GM23338 (cell line): ENCODE measurements around the gene PDS5A. TPM values are rescaled to one million over a fixed set of nuclear protein-coding genes. Genes with fewer than 3 reads are reported as not detected.
"Not testable (repeated sequence)": the region's sequence is repeated elsewhere in the genome, so short reads cannot be mapped to it uniquely, and the experiment has no call there.

Source experiments
- ATAC-seq: fragments of 200-7000 bp; cut with Tn5 transposase; 3 replicates; pipeline ENCODE4 v1.9.1; 2020
- DNase-seq: peaks from one replicate; pipeline ENCODE4 v3.0.0-alpha.2; 2015; ENCODE audit warnings: low spot score
- H2AFZ ChIP-seq: fragments of 200-600 bp; sonication (generic); 2 replicates; pipeline ENCODE4 v1.8.0; 2016; ENCODE audit warnings: antibody characterized with exemption, mild to moderate bottlenecking, moderate library complexity
- H3F3A ChIP-seq: fragments of 200-600 bp; sonication (generic); replicated peaks from 2 replicates; pipeline ENCODE4 v1.8.0; 2017; ENCODE audit warnings: antibody characterized with exemption, mixed run types, low read depth
- H3K27ac ChIP-seq: fragments of 200-600 bp; sonication (generic); 2 replicates; pipeline ENCODE4 v1.6.1; 2016; ENCODE audit warnings: low read depth
- H3K27me3 ChIP-seq: fragments of 200-600 bp; sonication (generic); 2 replicates; pipeline ENCODE4 v1.8.0; 2016; ENCODE audit warnings: mild to moderate bottlenecking, mixed run types, moderate library complexity; ENCODE audit not compliant: insufficient read depth
- H3K36me3 ChIP-seq: fragments of 200-600 bp; sonication (generic); 2 replicates; pipeline ENCODE4 v1.8.0; 2016; ENCODE audit warnings: mild to moderate bottlenecking; ENCODE audit not compliant: insufficient read depth
- H3K4me1 ChIP-seq: fragments of 200-600 bp; sonication (generic); 2 replicates; pipeline ENCODE4 v1.8.0; 2016; ENCODE audit warnings: mild to moderate bottlenecking, moderate library complexity; ENCODE audit not compliant: insufficient read depth
- H3K4me2 ChIP-seq: fragments of 200-600 bp; sonication (generic); 2 replicates; pipeline ENCODE4 v1.7.1; 2017; ENCODE audit warnings: mixed run types
- H3K4me3 ChIP-seq: fragments of 200-600 bp; sonication (generic); 2 replicates; pipeline ENCODE4 v1.6.1; 2016; ENCODE audit warnings: mixed run types
- H3K79me2 ChIP-seq: fragments of 200-600 bp; sonication (generic); replicated peaks from 2 replicates; pipeline ENCODE4 v1.8.0; 2017; ENCODE audit warnings: mild to moderate bottlenecking; ENCODE audit not compliant: insufficient read depth
- H3K9me2 ChIP-seq: fragments of 200-600 bp; sonication (generic); 2 replicates; pipeline ENCODE4 v1.8.0; 2017; ENCODE audit not compliant: insufficient read depth
- H4K20me1 ChIP-seq: fragments of 200-600 bp; sonication (generic); replicated peaks from 2 replicates; pipeline ENCODE4 v1.8.0; 2017; ENCODE audit warnings: mild to moderate bottlenecking; ENCODE audit not compliant: insufficient read depth
- H3K27ac Mint-ChIP-seq: 2 replicates; pipeline ENCODE4 v1.8.0; 2020; ENCODE audit warnings: inconsistent platforms, mild to moderate bottlenecking, moderate library complexity, mixed read lengths
- H3K27me3 Mint-ChIP-seq: 3 replicates; pipeline ENCODE4 v1.8.0; 2022; ENCODE audit warnings: low read depth, mild to moderate bottlenecking, moderate library complexity, mixed read lengths, inconsistent platforms; ENCODE audit not compliant: insufficient read depth, poor library complexity
- H3K36me3 Mint-ChIP-seq: 3 replicates; pipeline ENCODE4 v1.8.0; 2021; ENCODE audit warnings: low read depth, mild to moderate bottlenecking, inconsistent platforms, moderate library complexity, mixed read lengths
- H3K4me1 Mint-ChIP-seq: 3 replicates; pipeline ENCODE4 v1.8.0; 2020; ENCODE audit warnings: mild to moderate bottlenecking, inconsistent platforms, mixed read lengths
- H3K4me3 Mint-ChIP-seq: 3 replicates; pipeline ENCODE4 v1.8.0; 2021; ENCODE audit warnings: moderate library complexity, mild to moderate bottlenecking, inconsistent platforms, mixed read lengths
- H3K9me3 Mint-ChIP-seq: 3 replicates; pipeline ENCODE4 v1.8.0; 2020; ENCODE audit warnings: moderate library complexity, mild to moderate bottlenecking, inconsistent platforms, mixed read lengths
- CREB1 ChIP-seq: fragments of 250-450 bp; sonication (Bioruptor Pico); IDR thresholded peaks from 2 replicates; pipeline ENCODE4 v1.5.0; 2020; ENCODE audit warnings: low read depth, mild to moderate bottlenecking, moderate library complexity
- EZH2phosphoT487 ChIP-seq: fragments of 200-600 bp; sonication (generic); IDR thresholded peaks from one replicate; pipeline ENCODE4 v1.8.1; 2018; ENCODE audit warnings: antibody characterized with exemption; ENCODE audit not compliant: unreplicated experiment
- POLR2AphosphoS5 ChIP-seq: IDR thresholded peaks from 2 replicates; pipeline ENCODE4 v1.6.1; 2016; ENCODE audit warnings: antibody characterized with exemption, low read depth
- STAT1 ChIP-seq: IDR thresholded peaks from one replicate; pipeline ENCODE4 v1.6.1; 2016; ENCODE audit warnings: antibody characterized with exemption; ENCODE audit not compliant: unreplicated experiment
- ZNF114 ChIP-seq: fragments of 250-450 bp; sonication (Bioruptor Pico); IDR thresholded peaks from 2 replicates; pipeline ENCODE4 v1.5.0; 2020; ENCODE audit warnings: mild to moderate bottlenecking, moderate library complexity
- ZNF331 ChIP-seq: fragments of 250-450 bp; sonication (Bioruptor Pico); IDR thresholded peaks from 2 replicates; pipeline ENCODE4 v1.5.0; 2020; ENCODE audit warnings: low read depth, mild to moderate bottlenecking, moderate library complexity
- polyA plus RNA-seq: library from polyadenylated mRNA; unstranded; fragments of >200 nt; fragmentation: Nextera tagmentation; extraction: Ambion mirVana; gene quantifications from 2 replicates; pipeline ENCODE4 v1.2.1, GENCODE V29; 2016
- total RNA-seq: library from RNA; depleted of rRNA; stranded (reverse); fragments of >200 nt; shearing (Covaris generic); gene quantifications from 2 replicates; pipeline ENCODE4 v1.2.3, GENCODE V29; 2014
- TF ChIP-seq, protein P1 (sequence below): IDR thresholded peaks from 2 replicates; pipeline ENCODE4 v1.6.1; 2016; ENCODE audit warnings: antibody characterized with exemption
- TF ChIP-seq, protein P2 (sequence below): IDR thresholded peaks from one replicate; pipeline ENCODE4 v1.6.1; 2018; ENCODE audit warnings: antibody characterized with exemption; ENCODE audit not compliant: unreplicated experiment
- TF ChIP-seq, protein P3 (sequence below), 2 experiments: fragments of 200-600 bp in 1 of 2; sonication (generic) in 1 of 2; conservative IDR thresholded peaks; 2 replicates each; pipeline versions ENCODE4 v1.5.1 to v1.6.1; 2016 to 2017; ENCODE audit warnings: antibody characterized with exemption in 2 of 2, low read depth in 2 of 2, mild to moderate bottlenecking in 2 of 2, moderate library complexity in 1 of 2

The PDS5A gene
- total and polyA plus RNA-seq, 2 experiments from 2014 or later = 22.1 to 91.9 TPM

DNA sequence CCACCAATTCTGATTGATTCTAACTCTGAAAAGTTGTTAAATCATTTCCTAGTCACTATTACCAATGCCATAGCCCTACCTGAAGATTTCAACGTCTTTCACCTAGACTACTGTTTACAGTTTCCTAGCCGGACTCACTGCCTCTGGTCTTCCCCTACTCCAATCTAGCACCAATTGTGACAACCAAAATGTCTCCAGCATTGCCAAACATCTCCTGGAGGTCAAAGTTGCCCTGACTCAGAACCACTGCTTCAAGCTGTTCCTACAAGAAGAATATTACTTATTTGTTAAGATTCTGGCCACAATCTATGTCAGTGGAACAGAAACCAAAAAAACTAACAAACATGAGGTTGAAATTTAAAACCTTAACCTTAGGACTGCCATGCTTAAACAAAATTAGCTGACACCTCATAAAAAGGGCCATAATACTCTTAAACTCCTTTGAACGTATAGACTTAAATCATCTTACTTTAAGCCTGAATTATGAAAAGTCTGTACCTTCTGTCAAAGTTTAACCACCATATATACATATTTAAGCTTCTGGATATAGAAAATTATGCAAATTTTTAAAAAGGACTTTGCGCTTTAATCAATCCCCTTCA is 2.1 kb downstream of the PDS5A start (continued):
- TF ChIP-seq, protein P1, sequence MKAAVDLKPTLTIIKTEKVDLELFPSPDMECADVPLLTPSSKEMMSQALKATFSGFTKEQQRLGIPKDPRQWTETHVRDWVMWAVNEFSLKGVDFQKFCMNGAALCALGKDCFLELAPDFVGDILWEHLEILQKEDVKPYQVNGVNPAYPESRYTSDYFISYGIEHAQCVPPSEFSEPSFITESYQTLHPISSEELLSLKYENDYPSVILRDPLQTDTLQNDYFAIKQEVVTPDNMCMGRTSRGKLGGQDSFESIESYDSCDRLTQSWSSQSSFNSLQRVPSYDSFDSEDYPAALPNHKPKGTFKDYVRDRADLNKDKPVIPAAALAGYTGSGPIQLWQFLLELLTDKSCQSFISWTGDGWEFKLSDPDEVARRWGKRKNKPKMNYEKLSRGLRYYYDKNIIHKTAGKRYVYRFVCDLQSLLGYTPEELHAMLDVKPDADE = no peak

DNA sequence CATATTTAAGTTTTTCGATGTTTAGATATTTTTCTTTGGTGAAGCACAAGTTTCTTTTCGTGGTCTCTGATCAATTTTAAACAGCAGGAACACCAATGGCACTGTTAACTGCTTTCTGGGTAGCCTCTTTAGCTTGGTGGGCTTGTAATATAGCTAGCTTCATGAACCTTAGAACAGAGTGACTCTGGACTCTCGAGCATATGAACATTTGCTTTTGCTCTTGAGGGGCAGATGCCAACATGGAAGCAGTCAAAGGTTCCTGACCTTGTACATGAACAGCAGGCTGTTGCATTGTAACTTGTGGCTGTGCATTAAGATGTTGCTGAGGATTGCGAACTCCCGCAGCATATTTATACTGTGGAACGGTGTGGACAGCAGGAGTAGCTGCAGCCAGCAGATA is 4.7 kb downstream of the PDS5A start:
- not testable (repeated sequence) for H3K27ac Mint-ChIP-seq, H3K4me3 ChIP-seq, H3K4me2 ChIP-seq, H3K9me2 ChIP-seq, H3K4me3 Mint-ChIP-seq, H2AFZ ChIP-seq, H3K9me3 Mint-ChIP-seq, ATAC-seq, H3F3A ChIP-seq, DNase-seq, H3K27me3 ChIP-seq, H3K4me1 ChIP-seq
- Histone ChIP-seq H3K79me2 (peaks cover 88% of the 10 kb centered on the region), H4K20me1 (peaks cover 40% of the 10 kb centered on the region), H3K36me3 (peaks cover 36% of the 10 kb centered on the region), H3K27ac (peak overlapping the region; percentile 75)
- peaks cover 43% of the 10 kb centered on the region for H3K36me3 Mint-ChIP-seq
- peaks cover 12% of the 10 kb centered on the region for H3K27me3 Mint-ChIP-seq
- H3K4me1 Mint-ChIP-seq = peaks cover 17% of the 10 kb centered on the region

DNA sequence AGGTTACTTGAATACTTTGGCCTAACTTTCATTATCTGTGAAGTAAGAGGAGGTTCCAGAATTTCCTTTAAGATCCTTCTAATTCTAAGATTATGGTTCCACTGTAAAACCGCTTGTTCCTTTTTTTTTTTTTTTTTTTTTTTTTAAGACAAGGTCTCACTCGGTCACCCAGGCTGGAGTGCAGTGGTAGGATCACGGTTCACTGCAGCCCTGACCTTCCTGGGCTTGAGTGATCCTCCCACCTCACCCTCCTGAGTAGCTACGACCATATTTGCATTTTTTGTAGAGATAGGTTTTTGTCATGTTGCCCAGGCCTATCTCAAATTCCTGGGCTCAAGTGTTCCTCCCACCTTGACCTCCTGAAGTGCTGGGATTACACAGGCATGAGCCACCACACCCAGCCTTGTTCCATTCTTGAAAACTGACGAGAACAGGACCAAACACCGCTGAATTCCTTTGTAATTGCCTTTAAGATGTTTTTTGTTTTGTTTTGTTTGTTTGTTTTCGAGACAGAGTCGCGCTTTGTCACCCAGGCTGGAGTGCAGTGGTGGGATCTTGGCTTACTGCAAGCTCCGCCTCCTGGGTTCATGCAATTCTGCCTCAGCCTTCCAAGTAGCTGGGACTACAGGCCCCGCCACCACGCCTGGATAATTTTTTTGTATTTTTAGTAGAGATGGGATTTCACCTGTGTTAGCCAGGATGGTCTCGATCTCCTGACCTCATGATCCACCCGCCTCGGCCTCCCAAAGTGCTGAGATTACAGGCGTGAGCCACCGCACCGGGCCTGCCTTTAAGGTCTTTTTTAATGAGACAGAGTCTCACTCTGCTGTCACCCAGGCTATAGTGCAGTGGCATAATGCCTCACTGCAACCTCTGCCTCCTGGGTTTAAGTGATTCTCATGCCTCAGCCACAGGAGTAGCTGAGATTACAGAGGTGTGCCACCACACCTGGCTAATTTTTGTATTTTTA is 6.8 kb downstream of the PDS5A start:
- peaks cover 54% of the 10 kb centered on the region for H4K20me1 ChIP-seq
- Mint-ChIP-seq H3K36me3 (peaks cover 40% of the 10 kb centered on the region), H3K27ac (peak overlapping the region; percentile 74), H3K4me1 (peaks cover 10% of the 10 kb centered on the region), H3K9me3 (no peaks in the 10 kb centered on the region; the same call in 2 of the 3 replicates), H3K4me3 (no peak overlapping the region), H3K27me3 (peaks cover 7% of the 10 kb centered on the region)
- peaks cover 36% of the 10 kb centered on the region for H3K36me3 ChIP-seq
- H2AFZ ChIP-seq = no peak overlapping the region
- no peak for TF ChIP-seq POLR2AphosphoS5
- ATAC-seq = peak; percentile 72
- no peaks in the 10 kb centered on the region; the same call in 1 of the 2 replicates for H3K9me2 ChIP-seq
- no peaks in the 10 kb centered on the region for H3F3A ChIP-seq
- DNase-seq = peak; percentile 55
- H3K4me1 ChIP-seq = no peaks in the 10 kb centered on the region
- peaks cover 100% of the 10 kb centered on the region for H3K79me2 ChIP-seq
- H3K4me2 ChIP-seq = no peak overlapping the region
- no peaks in the 10 kb centered on the region for H3K27me3 ChIP-seq
- H3K4me3 ChIP-seq = no peak overlapping the region
- peak overlapping the region; percentile 50 for H3K27ac ChIP-seq

DNA sequence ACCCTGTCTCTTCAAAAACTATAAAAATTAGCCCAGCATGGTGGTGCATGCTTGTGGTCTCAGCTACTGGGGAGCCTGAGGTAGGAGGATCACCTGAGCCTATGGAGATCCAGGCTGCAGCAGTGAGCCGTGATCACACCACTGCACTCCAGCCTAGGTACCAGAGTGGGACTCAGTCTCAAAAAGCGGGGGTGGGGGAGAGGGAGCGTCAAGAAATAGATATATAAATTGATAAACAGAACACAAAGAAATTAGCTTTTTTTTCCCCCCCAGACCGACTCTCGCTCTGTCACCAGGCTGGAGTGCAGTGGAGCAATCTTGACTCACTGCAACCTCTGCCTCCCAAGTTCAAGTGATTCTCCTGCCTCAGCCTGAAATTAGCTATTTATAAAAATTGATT is 14.1 kb downstream of the PDS5A start:
- H3K4me1 ChIP-seq = no peaks in the 10 kb centered on the region
- H3K79me2 ChIP-seq = peaks cover 100% of the 10 kb centered on the region
- H2AFZ ChIP-seq = no peak overlapping the region
- peaks cover 55% of the 10 kb centered on the region for H4K20me1 ChIP-seq
- H3K9me3 Mint-ChIP-seq = no peaks in the 10 kb centered on the region; the same call in 2 of the 3 replicates
- no peaks in the 10 kb centered on the region for H3F3A ChIP-seq
- no peak for TF ChIP-seq ZNF331 (CRISPR knock-in tag)
- TF ChIP-seq ZNF114 (CRISPR knock-in tag) = no peak
- TF ChIP-seq CREB1 (CRISPR knock-in tag) = no peak
- TF ChIP-seq, protein P2, sequence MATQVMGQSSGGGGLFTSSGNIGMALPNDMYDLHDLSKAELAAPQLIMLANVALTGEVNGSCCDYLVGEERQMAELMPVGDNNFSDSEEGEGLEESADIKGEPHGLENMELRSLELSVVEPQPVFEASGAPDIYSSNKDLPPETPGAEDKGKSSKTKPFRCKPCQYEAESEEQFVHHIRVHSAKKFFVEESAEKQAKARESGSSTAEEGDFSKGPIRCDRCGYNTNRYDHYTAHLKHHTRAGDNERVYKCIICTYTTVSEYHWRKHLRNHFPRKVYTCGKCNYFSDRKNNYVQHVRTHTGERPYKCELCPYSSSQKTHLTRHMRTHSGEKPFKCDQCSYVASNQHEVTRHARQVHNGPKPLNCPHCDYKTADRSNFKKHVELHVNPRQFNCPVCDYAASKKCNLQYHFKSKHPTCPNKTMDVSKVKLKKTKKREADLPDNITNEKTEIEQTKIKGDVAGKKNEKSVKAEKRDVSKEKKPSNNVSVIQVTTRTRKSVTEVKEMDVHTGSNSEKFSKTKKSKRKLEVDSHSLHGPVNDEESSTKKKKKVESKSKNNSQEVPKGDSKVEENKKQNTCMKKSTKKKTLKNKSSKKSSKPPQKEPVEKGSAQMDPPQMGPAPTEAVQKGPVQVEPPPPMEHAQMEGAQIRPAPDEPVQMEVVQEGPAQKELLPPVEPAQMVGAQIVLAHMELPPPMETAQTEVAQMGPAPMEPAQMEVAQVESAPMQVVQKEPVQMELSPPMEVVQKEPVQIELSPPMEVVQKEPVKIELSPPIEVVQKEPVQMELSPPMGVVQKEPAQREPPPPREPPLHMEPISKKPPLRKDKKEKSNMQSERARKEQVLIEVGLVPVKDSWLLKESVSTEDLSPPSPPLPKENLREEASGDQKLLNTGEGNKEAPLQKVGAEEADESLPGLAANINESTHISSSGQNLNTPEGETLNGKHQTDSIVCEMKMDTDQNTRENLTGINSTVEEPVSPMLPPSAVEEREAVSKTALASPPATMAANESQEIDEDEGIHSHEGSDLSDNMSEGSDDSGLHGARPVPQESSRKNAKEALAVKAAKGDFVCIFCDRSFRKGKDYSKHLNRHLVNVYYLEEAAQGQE = no peak
- TF ChIP-seq EZH2phosphoT487 = no peak
- no peak for TF ChIP-seq STAT1
- TF ChIP-seq, protein P3, sequence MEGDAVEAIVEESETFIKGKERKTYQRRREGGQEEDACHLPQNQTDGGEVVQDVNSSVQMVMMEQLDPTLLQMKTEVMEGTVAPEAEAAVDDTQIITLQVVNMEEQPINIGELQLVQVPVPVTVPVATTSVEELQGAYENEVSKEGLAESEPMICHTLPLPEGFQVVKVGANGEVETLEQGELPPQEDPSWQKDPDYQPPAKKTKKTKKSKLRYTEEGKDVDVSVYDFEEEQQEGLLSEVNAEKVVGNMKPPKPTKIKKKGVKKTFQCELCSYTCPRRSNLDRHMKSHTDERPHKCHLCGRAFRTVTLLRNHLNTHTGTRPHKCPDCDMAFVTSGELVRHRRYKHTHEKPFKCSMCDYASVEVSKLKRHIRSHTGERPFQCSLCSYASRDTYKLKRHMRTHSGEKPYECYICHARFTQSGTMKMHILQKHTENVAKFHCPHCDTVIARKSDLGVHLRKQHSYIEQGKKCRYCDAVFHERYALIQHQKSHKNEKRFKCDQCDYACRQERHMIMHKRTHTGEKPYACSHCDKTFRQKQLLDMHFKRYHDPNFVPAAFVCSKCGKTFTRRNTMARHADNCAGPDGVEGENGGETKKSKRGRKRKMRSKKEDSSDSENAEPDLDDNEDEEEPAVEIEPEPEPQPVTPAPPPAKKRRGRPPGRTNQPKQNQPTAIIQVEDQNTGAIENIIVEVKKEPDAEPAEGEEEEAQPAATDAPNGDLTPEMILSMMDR (conservative IDR thresholded peaks at IDR 0.05; ENCODE audit: low read depth in 2 of 2) = no peak
- no peak for TF ChIP-seq POLR2AphosphoS5
- H3K27me3 Mint-ChIP-seq = no peaks in the 10 kb centered on the region
- H3K27ac Mint-ChIP-seq = no peak overlapping the region
- no peak overlapping the region for H3K27ac ChIP-seq
- H3K4me3 ChIP-seq = no peak overlapping the region
- ATAC-seq = no peak
- no peak overlapping the region for H3K4me3 Mint-ChIP-seq
- H3K9me2 ChIP-seq = no peaks in the 10 kb centered on the region
- H3K4me1 Mint-ChIP-seq = no peaks in the 10 kb centered on the region; the same call in 2 of the 3 replicates
- DNase-seq = no peak
- H3K4me2 ChIP-seq = no peak overlapping the region
- no peaks in the 10 kb centered on the region for H3K27me3 ChIP-seq
- peaks cover 19% of the 10 kb centered on the region; the same call in 2 of the 3 replicates for H3K36me3 Mint-ChIP-seq
- no peaks in the 10 kb centered on the region for H3K36me3 ChIP-seq
